ENCODE measurements around the gene PGGT1B. TPM values are rescaled to one million over a fixed set of nuclear protein-coding genes. Genes with fewer than 3 reads are reported as not detected.

Gene PGGT1B
- total RNA-seq, 1 experiment from 2014 or later: 59.7 TPM

DNA sequence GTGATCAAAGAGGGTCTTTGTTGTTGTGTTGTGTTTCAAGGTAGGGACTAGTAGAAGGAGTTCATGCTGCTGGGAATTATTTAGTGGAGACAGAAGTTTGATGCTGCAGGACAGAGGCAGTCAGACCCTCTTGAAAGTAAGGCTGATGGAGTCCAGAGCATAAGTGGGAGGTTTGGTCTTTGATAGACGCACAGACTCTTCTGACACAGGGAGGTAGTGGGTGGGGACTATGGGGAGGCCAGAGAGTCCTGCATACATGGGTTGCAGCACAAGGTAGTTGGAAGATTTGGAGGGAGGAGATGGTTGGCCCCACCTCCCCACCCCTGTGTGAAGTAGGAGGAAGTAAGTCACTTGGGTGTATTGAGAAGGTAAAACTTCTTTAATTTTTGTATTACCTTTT lies 36.1 kb upstream of the PGGT1B start:
- Mint-ChIP-seq H3K9me3 (no peaks in the 10 kb centered on the region; a peak in 1 of 5 replicates), H3K36me3 (ENCODE audit: insufficient read depth in 1 of 3, low read depth in 3 of 3) (peaks cover 0 to under 1% (median 0%) of the 10 kb centered on the region in 3 experiments; a peak in 2 of 7 replicates), H3K4me3 (no peak overlapping the region), H3K27ac (no peak overlapping the region), H3K4me1 (peaks cover 12 to 14% of the 10 kb centered on the region in 2 experiments), H3K27me3 (ENCODE audit: low read depth) (peaks cover 3% of the 10 kb centered on the region; the same call in 1 of the 2 replicates)
- Histone ChIP-seq H2BK5ac (ENCODE audit: insufficient read length, low read length) (no peak overlapping the region), H3K79me1 (ENCODE audit: insufficient read depth, low read depth, low read length, poor library complexity, severe bottlenecking) (no peaks in the 10 kb centered on the region), H2BK15ac (ENCODE audit: low read depth, low read length) (no peak overlapping the region), H3K9ac (ENCODE audit: extremely low read depth, insufficient read length, low read length) (no peak overlapping the region), H3K23me2 (ENCODE audit: insufficient read length, low read depth, low read length, poor library complexity, severe bottlenecking) (peaks cover 10% of the 10 kb centered on the region), H2AK5ac (ENCODE audit: insufficient read length, low read length) (no peak overlapping the region), H2BK12ac (ENCODE audit: insufficient read length, low read depth, low read length) (no peak overlapping the region), H3K27ac (ENCODE audit: insufficient read length, low read depth, low read length) (no peak overlapping the region), H3K14ac (ENCODE audit: insufficient read depth, low read length) (no peak overlapping the region), H3K18ac (ENCODE audit: insufficient read length, low read depth, low read length) (no peak overlapping the region), H4K20me1 (ENCODE audit: control insufficient read depth, insufficient read depth, insufficient read length) (no peaks in the 10 kb centered on the region), H2BK20ac (ENCODE audit: low read depth, low read length, poor library complexity, severe bottlenecking) (no peak overlapping the region), H3K4ac (ENCODE audit: low read depth, low read length) (no peak overlapping the region), H3K9me3 (ENCODE audit: control insufficient read depth, low read depth, low read length) (no peaks in the 10 kb centered on the region), H3K79me2 (ENCODE audit: insufficient read depth, low read length) (peaks cover 3% of the 10 kb centered on the region; the same call in 1 of the 2 replicates), H3K56ac (ENCODE audit: insufficient read length, low read depth, low read length) (no peak overlapping the region), H4K91ac (ENCODE audit: insufficient read length, low read depth, low read length) (no peak overlapping the region), H4K8ac (replicated peaks; ENCODE audit: insufficient read length, low read depth, low read length) (no peak overlapping the region), H3K27me3 (ENCODE audit: insufficient read depth, low read length) (no peaks in the 10 kb centered on the region), H4K5ac (ENCODE audit: insufficient read length, low read depth, low read length) (no peak overlapping the region), H2AFZ (ENCODE audit: low read length) (no peak overlapping the region), H3K4me2 (ENCODE audit: insufficient read depth, insufficient read length, low read length) (no peak overlapping the region), H2BK120ac (ENCODE audit: low read depth, low read length, poor library complexity, severe bottlenecking) (no peak overlapping the region), H3K4me1 (ENCODE audit: insufficient read depth, low read length) (no peaks in the 10 kb centered on the region; the same call in 1 of the 2 replicates), H3K23ac (ENCODE audit: insufficient read length, low read depth, low read length) (no peak overlapping the region), H3T11ph (ENCODE audit: low read length) (no peak overlapping the region)
- no peak for DNase-seq
- TF ChIP-seq, protein P1, sequence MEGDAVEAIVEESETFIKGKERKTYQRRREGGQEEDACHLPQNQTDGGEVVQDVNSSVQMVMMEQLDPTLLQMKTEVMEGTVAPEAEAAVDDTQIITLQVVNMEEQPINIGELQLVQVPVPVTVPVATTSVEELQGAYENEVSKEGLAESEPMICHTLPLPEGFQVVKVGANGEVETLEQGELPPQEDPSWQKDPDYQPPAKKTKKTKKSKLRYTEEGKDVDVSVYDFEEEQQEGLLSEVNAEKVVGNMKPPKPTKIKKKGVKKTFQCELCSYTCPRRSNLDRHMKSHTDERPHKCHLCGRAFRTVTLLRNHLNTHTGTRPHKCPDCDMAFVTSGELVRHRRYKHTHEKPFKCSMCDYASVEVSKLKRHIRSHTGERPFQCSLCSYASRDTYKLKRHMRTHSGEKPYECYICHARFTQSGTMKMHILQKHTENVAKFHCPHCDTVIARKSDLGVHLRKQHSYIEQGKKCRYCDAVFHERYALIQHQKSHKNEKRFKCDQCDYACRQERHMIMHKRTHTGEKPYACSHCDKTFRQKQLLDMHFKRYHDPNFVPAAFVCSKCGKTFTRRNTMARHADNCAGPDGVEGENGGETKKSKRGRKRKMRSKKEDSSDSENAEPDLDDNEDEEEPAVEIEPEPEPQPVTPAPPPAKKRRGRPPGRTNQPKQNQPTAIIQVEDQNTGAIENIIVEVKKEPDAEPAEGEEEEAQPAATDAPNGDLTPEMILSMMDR (conservative IDR thresholded peaks at IDR 0.05): no peak
- WGBS (ENCODE audit: extremely low coverage, insufficient read length, low lambda C conversion rate): no CpG with 5 or more reads among the region's 1 CpG
